Lower leg skin (tissue), 4 donors: ENCODE measurements around the gene B4GALNT4. TPM values are rescaled to one million over a fixed set of nuclear protein-coding genes. Genes with fewer than 3 reads are reported as not detected.

Experiments used
- DNase-seq, 2 donors: peaks; one replicate each; pipeline ENCODE4 v3.0.0-alpha.2; 2019; ENCODE audit warnings: low spot score in 2 of 2
- H3K4me3 ChIP-seq: fragments of 200-600 bp; sonication (generic); 2 replicates; pipeline ENCODE4 v1.5.1; 2017; ENCODE audit warnings: mild to moderate bottlenecking, low read depth; ENCODE audit not compliant: poor library complexity, severe bottlenecking
- POLR2A ChIP-seq, 2 donors: fragments of 450-650 bp; IDR thresholded peaks; one replicate each; pipeline ENCODE4 v1.6.1; 2016 to 2017; ENCODE audit warnings: antibody characterized with exemption in 2 of 2, mild to moderate bottlenecking in 1 of 2, moderate library complexity in 1 of 2
- WGBS, 2 donors: methylation state at CpG; one replicate each; pipeline ENCODE4 v1.1.5; 2018; 5-methylcytosine and 5-hydroxymethylcytosine counted together
- intact Hi-C: fragments of 100-400 bp; cut with DNase I; formaldehyde crosslinking; loops from one replicate; pipeline ENCODE4 v1.15.0; 2023; ENCODE audit warnings: low total_unique reads
- total RNA-seq, 4 donors: library from RNA; depleted of rRNA; stranded (reverse); fragments of >200 nt; gene quantifications; one replicate each; pipeline ENCODE4 v1.1.0, GENCODE V29; 2016
- TF ChIP-seq, protein P1 (sequence below), 3 donors: fragments of 450-650 bp; IDR thresholded peaks; one replicate each; pipeline ENCODE4 v1.5.1; 2016; ENCODE audit warnings: antibody characterized with exemption in 3 of 3, mild to moderate bottlenecking in 3 of 3, moderate library complexity in 2 of 3

B4GALNT4 gene
- total RNA-seq, 4 donors from 2014 or later: 1.8 to 20.0 (median 5.0) TPM

DNA sequence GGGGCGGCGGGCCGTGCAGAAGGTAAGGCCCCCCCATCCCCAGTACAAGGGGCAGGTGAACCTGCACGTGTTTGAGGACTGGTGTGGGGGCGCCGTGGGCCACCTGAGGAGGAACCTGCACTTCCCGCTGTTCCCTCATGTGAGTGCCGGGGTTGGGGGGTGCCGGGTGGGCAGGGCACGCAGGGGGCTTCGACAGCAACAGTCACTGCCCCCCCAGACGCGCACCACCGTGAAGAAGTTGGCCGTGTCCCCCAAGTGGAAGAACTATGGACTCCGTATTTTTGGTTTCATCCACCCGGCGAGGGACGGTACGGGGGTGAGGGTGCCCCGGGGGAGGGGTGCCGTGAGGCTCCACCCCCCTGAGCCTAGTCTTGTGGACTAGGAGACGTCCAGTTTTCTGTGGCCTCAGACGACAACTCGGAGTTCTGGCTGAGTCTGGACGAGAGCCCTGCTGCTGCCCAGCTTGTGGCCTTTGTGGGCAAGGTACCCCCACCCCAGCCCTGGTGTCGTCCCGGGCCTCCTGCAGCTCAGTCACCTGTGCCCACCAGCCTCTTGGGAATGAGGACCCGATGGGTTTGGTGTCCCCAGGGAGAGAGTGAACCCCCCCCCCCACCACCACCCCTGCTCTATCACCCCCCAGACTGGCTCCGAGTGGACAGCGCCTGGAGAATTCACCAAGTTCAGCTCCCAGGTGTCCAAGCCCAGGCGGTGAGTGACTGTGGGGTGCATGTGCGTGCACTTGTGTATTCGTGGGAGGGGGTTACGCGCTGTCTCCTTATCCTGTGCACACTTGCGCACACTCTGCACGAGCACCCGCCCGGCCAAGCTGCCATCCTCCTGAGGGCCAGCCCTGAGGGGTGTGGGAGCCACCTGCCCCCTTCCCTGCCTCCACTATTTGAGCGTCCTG, 3.8 kb downstream of the B4GALNT4 start:
- TF ChIP-seq, protein P1, sequence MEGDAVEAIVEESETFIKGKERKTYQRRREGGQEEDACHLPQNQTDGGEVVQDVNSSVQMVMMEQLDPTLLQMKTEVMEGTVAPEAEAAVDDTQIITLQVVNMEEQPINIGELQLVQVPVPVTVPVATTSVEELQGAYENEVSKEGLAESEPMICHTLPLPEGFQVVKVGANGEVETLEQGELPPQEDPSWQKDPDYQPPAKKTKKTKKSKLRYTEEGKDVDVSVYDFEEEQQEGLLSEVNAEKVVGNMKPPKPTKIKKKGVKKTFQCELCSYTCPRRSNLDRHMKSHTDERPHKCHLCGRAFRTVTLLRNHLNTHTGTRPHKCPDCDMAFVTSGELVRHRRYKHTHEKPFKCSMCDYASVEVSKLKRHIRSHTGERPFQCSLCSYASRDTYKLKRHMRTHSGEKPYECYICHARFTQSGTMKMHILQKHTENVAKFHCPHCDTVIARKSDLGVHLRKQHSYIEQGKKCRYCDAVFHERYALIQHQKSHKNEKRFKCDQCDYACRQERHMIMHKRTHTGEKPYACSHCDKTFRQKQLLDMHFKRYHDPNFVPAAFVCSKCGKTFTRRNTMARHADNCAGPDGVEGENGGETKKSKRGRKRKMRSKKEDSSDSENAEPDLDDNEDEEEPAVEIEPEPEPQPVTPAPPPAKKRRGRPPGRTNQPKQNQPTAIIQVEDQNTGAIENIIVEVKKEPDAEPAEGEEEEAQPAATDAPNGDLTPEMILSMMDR (IDR thresholded peaks at IDR 0.05): no peak
- no peak for TF ChIP-seq POLR2A (IDR thresholded peaks at IDR 0.05)
- no peak for DNase-seq
- 73 to 80% methylated on average over 34 to 40 of the region's 41 CpGs for WGBS, 2 donors
- no peak overlapping the region for H3K4me3 ChIP-seq
- intact Hi-C loops: loop anchor here (5.0 kb wide), 1 partner anchor 176 kb away; a partner anchor contains a TSS

DNA sequence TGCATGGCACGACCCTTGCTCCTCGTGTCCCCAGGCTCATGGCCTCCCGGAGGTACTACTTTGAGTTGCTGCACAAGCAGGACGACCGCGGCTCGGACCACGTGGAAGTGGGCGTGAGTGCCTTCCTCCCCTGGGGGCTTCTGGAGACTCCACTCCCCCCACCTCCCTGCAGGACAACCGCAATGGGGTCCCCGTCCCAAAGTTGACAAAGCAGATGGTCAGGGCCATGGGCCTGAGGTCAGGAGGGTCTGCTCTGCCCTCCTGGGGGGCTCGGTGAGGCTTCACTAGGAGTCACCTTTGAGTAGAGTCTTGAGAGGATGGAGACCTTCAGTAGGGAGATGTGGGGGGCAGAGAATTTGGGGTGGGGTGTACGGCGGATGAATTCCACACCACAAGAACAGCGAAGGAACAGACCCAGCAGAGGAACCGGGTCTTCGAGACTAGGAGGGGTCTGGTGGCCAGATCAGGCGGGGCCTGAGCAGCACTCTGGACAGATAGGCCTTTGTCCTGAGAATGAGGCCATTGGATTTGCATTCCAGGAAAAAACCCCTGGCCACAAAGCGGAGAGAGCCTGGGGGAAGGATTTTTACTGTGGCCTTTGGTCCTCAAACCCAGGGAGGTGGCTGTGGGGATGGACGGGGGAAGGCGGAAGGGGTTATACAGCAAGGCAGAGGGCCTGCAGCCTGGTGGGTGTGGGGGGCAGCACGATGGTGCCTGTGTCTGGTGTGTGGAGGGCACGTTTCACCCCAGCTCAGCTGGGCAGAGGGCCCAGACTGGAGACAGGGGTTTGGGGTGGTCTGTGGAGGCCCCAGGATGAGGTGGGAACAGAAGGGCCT, 4.6 kb downstream of the B4GALNT4 start:
- no peak overlapping the region for H3K4me3 ChIP-seq
- TF ChIP-seq POLR2A (IDR thresholded peaks at IDR 0.05): no peak
- whole genome bisulfite sequencing, 2 donors: 73 to 86% methylated on average over 23 of the region's 23 CpGs
- intact Hi-C loops: loop anchor here (5.0 kb wide), 1 partner anchor 177 kb away; a partner anchor contains a TSS
- no peak for DNase-seq

DNA sequence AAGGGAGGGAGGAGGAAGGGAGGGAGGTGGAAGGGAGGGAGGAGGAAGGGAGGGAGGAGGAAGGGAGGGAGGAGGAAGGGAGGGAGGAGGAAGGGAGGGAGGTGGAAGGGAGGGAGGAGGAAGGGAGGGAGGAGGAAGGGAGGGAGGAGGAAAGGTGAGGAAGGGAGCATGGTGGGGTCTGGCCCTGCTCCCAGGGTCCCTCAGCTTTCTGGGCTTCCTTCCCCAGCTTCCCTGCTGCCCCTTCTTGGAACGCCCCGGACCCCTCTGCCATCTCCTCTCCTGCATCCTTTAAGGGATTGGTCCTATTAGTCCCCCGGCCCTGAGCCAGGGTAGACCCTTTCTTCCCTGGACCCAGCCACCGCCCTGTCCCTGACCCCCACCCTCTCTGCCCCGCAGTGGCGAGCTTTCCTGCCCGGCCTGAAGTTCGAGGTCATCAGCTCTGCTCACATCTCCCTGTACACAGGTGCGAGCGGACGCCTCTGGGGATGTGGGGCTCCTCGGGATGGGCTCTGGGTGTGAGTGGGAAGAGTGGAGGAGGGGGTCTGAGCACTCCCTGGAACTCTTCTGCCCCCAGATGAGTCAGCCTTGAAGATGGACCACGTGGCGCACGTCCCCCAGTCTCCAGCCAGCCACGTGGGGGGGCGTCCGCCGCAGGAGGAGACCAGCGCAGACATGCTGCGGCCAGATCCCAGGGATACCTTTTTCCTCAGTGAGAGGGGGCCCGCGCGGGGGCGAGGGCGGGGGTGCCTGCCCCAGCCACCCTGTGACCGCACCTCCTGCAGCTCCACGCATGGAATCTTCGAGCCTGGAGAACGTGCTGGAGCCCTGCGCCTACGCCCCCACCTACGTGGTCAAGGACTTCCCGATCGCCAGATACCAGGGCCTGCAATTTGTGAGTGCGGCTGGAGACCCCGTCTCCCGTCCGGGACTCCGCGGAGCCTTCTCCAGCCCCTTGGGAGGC, 6.0 kb downstream of the B4GALNT4 start:
- TF ChIP-seq, protein P1 (IDR thresholded peaks at IDR 0.05): no peak
- TF ChIP-seq POLR2A (IDR thresholded peaks at IDR 0.05): no peak
- 86 to 92% methylated on average over 36 to 41 of the region's 41 CpGs for WGBS, 2 donors
- intact Hi-C loops: no loop called here
- H3K4me3 ChIP-seq: no peak overlapping the region
- DNase-seq: no peak

GRCh38 chr11:376531-377173, 7.4 kb downstream of the B4GALNT4 start:
- 94% methylated on average over 32 to 63 of the region's 70 CpGs for WGBS, 2 donors
- TF ChIP-seq, protein P1 (IDR thresholded peaks at IDR 0.05): no peak
- TF ChIP-seq POLR2A (IDR thresholded peaks at IDR 0.05): no peak
- no peak overlapping the region for H3K4me3 ChIP-seq
- DNase-seq: no peak
- intact Hi-C loops: no loop called here

GRCh38 chr11:377174-377865, 8.0 kb downstream of the B4GALNT4 start:
- intact Hi-C loops: no loop called here
- no peak for DNase-seq
- 84% methylated on average over 41 to 44 of the region's 44 CpGs for WGBS, 2 donors
- no peak for TF ChIP-seq POLR2A (IDR thresholded peaks at IDR 0.05)
- TF ChIP-seq, protein P1 (IDR thresholded peaks at IDR 0.05): no peak
- H3K4me3 ChIP-seq: no peak overlapping the region
